Gastrocnemius medialis (tissue), 4 donors: ENCODE data around the gene IGF1R. TPM values are rescaled to one million over a fixed set of nuclear protein-coding genes. Genes with fewer than 3 reads are reported as not detected.
"Not testable (repeated sequence)": the region's sequence is repeated elsewhere in the genome, so short reads cannot be mapped to it uniquely, and the experiment has no call there.

ENCODE experiments used
- ATAC-seq, 2 donors: fragments of 150-250 bp; one replicate each; pipeline ENCODE4 v1.9.1; 2016
- DNase-seq, 2 donors: peaks; one replicate each; pipeline ENCODE4 v3.0.0-alpha.2; 2019
- H3K27ac ChIP-seq, 4 donors: fragments of 200-600 bp; sonication (generic); 1 replicate in 1 of 4; 2 replicates in 3 of 4; pipeline ENCODE4 v1.5.1; 2016 to 2018; ENCODE audit warnings: mild to moderate bottlenecking in 2 of 4, moderate library complexity in 1 of 4
- H3K27me3 ChIP-seq, 3 donors: fragments of 200-600 bp; sonication (generic) in 2 of 3; 1 replicate in 1 of 3; 2 replicates in 2 of 3; pipeline versions ENCODE4 v1.5.1 to v1.6.0; 2016 to 2019; ENCODE audit warnings: mild to moderate bottlenecking in 1 of 3, moderate library complexity in 1 of 3
- H3K36me3 ChIP-seq, 2 donors: fragments of 200-600 bp; sonication (generic) in 1 of 2; one replicate each; pipeline ENCODE4 v1.5.1; 2017 to 2018
- H3K4me1 ChIP-seq, 2 donors: fragments of 200-600 bp; sonication (generic) in 1 of 2; one replicate each; pipeline ENCODE4 v1.5.1; 2016 to 2017; ENCODE audit warnings: mild to moderate bottlenecking in 2 of 2
- H3K4me3 ChIP-seq, 4 donors: fragments of 200-600 bp; sonication (generic) in 3 of 4; 1 replicate in 1 of 4; 2 replicates in 3 of 4; pipeline ENCODE4 v1.5.1; 2016 to 2019; ENCODE audit warnings: mild to moderate bottlenecking in 2 of 4
- H3K9me3 ChIP-seq, 3 donors: fragments of 200-600 bp; sonication (generic) in 2 of 3; 1 replicate in 1 of 3; 2 replicates in 2 of 3; pipeline ENCODE4 v1.5.1; 2016 to 2019
- CTCF ChIP-seq, 5 experiments: fragments of 450-650 bp in 3 of 5; fragments of 200-600 bp in 2 of 5; sonication (generic) in 2 of 5; IDR thresholded peaks in 4 of 5; conservative IDR thresholded peaks in 1 of 5; 1 replicate in 4 of 5; 2 replicates in 1 of 5; pipeline ENCODE4 v1.5.1; 2016 to 2019; ENCODE audit warnings: antibody characterized with exemption in 5 of 5, mild to moderate bottlenecking in 3 of 5, moderate library complexity in 3 of 5
- POLR2A ChIP-seq, 2 donors: fragments of 450-650 bp; IDR thresholded peaks; one replicate each; pipeline ENCODE4 v1.6.1; 2017; ENCODE audit warnings: antibody characterized with exemption in 2 of 2, mild to moderate bottlenecking in 2 of 2, moderate library complexity in 2 of 2
- in situ Hi-C, 4 donors: fragments of 200-750 bp; cut with MboI; loops; one replicate each; pipeline versions ENCODE4 v1.15.0 to v1.8.0; 2017; ENCODE audit warnings: low sequenced_read_pairs in 4 of 4
- intact Hi-C: fragments of 100-400 bp; cut with DNase I; formaldehyde crosslinking; loops from one replicate; pipeline ENCODE4 v1.15.1; 2023; ENCODE audit warnings: low total_unique reads
- total RNA-seq, 4 donors: library from RNA; depleted of rRNA; stranded (reverse); fragments of >200 nt; gene quantifications; one replicate each; pipeline versions ENCODE4 v1.1.0 to v1.2.3, GENCODE V29; 2016

The IGF1R gene
- total RNA-seq, 4 donors from 2014 or later: 10.1 to 50.4 (median 12.3) TPM

- DNase-seq: peak; percentile 36 to 53
- H3K36me3 ChIP-seq, in situ Hi-C loops, H3K9me3 ChIP-seq, H3K27me3 ChIP-seq: not testable (repeated sequence)
- H3K4me3 ChIP-seq: peak overlapping the region; percentile 37 to 53 (median 44)
- intact Hi-C loops: loop anchor here (5.0 kb wide), 2 partner anchors 52 to 63 kb away; no protein-coding TSS in a partner anchor
- peak overlapping the region; percentile 83 to 89 (median 85) for H3K27ac ChIP-seq
- peak; percentile 20 to 58 for TF ChIP-seq POLR2A (IDR thresholded peaks at IDR 0.05)
- peak; percentile 78 for ATAC-seq
- H3K4me1 ChIP-seq: peaks cover 10 to 16% of the 10 kb centered on the region in 2 donors
These were observed 356.9 kb downstream of the IGF1R start for GRCh38 chr15:99004998-99005974.

- H3K4me1 ChIP-seq: peaks cover 10 to 16% of the 10 kb centered on the region in 2 donors
- no peaks in the 10 kb centered on the region for H3K27me3 ChIP-seq
- peak overlapping the region; percentile 83 to 89 (median 85) for H3K27ac ChIP-seq
- no peaks in the 10 kb centered on the region for H3K9me3 ChIP-seq
- intact Hi-C loops (loop anchor here (5.0 kb wide), 2 partner anchors 51 to 64 kb away; no protein-coding TSS in a partner anchor), in situ Hi-C loops (no loop called here)
- H3K4me3 ChIP-seq: peak overlapping the region; percentile 37 to 53 (median 44)
- H3K36me3 ChIP-seq: no peaks in the 10 kb centered on the region
- no peak for DNase-seq
- no peak for TF ChIP-seq POLR2A (IDR thresholded peaks at IDR 0.05)
- no peak for TF ChIP-seq CTCF (IDR thresholded peaks at IDR 0.05 in 4 of 5, conservative IDR thresholded peaks at IDR 0.05 in 1 of 5)
- ATAC-seq: peak; percentile 10 to 42
These were observed 357.8 kb downstream of the IGF1R start for GRCh38 chr15:99006146-99006545.

GRCh38 chr15:99006904-99007495 lies 358.7 kb downstream of the IGF1R start:
- Histone ChIP-seq H3K4me3 (no peak overlapping the region), H3K9me3 (no peaks in the 10 kb centered on the region), H3K4me1 (peaks cover 10 to 16% of the 10 kb centered on the region in 2 donors), H3K36me3 (no peaks in the 10 kb centered on the region), H3K27ac (peak overlapping the region in 2 of 4 donors; percentile 84 to 89), H3K27me3 (no peaks in the 10 kb centered on the region)
- DNase-seq (no peak), ATAC-seq (no peak)
- in situ Hi-C loops: no loop called here
- TF ChIP-seq CTCF (IDR thresholded peaks at IDR 0.05 in 4 of 5, conservative IDR thresholded peaks at IDR 0.05 in 1 of 5): no peak
- TF ChIP-seq POLR2A (IDR thresholded peaks at IDR 0.05): no peak
- intact Hi-C loops: loop anchor here (5.0 kb wide), 2 partner anchors 50 to 65 kb away; no protein-coding TSS in a partner anchor

- TF ChIP-seq POLR2A (IDR thresholded peaks at IDR 0.05): no peak
- no peak for TF ChIP-seq CTCF (IDR thresholded peaks at IDR 0.05 in 4 of 5, conservative IDR thresholded peaks at IDR 0.05 in 1 of 5)
- Histone ChIP-seq H3K27me3 (no peaks in the 10 kb centered on the region), H3K4me3 (no peak overlapping the region), H3K4me1 (peaks cover 10 to 13% of the 10 kb centered on the region in 2 donors), H3K36me3 (no peaks in the 10 kb centered on the region), H3K9me3 (no peaks in the 10 kb centered on the region), H3K27ac (peak overlapping the region in 2 of 4 donors; percentile 1 to 24)
- ATAC-seq: no peak
- in situ Hi-C loops (no loop called here), intact Hi-C loops (loop anchor here (5.0 kb wide), 3 partner anchors 47 to 68 kb away; no protein-coding TSS in a partner anchor)
- DNase-seq: no peak
These were observed 361.5 kb downstream of the IGF1R start for GRCh38 chr15:99009741-99010330.
